Glomerular visceral epithelial cell (primary cell): ENCODE data around the gene HAO1.

Experiments
- DNase-seq: peaks from one replicate; pipeline ENCODE4 v3.0.0-alpha.2; 2016; ENCODE audit errors: extremely low spot score

HAO1 gene

DNA sequence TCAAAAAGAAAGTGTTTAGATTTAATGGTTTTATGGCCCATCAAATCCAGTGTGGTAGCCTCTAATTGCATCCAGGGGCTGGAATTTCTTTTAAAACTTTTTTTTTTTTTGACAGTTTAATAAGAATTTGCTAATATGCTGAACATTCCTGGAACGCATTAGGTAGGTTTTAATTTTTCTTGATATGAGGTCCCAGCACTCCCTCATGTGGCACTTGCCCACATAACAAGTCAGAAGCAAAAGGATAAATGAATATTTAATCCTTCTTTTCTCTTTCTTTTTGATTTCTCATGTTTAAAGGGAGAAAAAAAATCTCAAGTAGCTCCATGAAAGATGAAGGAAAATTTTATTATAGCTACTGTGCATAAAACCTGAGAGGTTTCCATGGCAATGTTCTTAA is 13.5 kb downstream of the HAO1 start:
- peak; percentile 35 for DNase-seq

GRCh38 chr20:7926323-7926722 is 13.9 kb downstream of the HAO1 start:
- no peak for DNase-seq

DNA sequence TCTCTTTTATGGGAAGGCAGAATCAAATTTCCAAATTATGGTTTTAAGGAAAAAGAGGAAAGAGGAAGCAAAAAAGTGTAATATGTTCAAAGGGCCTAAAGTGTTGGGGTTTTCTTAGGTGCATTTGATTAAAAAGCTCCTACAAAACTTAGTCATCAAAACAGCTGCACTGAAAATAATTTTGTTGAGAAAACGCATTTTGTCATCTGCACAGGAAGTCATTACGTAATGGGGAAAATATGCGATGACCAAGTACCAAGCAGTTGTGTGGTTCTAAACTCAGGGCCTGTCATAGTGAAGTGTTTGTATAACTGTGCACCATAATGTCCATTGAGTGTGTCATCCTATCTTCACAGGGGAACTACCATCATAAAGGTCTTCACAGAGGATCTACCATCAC is 15.6 kb downstream of the HAO1 start:
- DNase-seq = peak; percentile 80

DNA sequence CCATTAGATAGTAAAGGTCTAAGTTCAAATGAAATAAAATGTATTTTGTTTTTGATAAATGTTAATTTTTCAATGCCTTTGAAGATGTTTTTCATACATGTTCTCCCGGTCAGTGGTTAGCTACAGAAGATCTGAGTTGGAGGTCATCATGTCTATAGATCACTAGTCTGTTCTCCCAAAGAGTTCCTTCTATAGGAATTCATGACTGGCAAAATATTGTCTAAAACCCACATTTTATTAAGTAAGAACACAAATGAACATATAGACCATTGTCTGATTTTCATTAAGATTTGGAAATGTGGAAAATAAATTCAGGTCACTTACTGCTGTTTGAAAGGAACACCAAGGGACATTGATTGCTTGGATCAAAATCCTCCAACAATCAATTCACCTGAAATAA is 23.6 kb downstream of the HAO1 start:
- no peak for DNase-seq

GRCh38 chr20:7912551-7912950 is 27.7 kb downstream of the HAO1 start:
- DNase-seq = no peak

DNA sequence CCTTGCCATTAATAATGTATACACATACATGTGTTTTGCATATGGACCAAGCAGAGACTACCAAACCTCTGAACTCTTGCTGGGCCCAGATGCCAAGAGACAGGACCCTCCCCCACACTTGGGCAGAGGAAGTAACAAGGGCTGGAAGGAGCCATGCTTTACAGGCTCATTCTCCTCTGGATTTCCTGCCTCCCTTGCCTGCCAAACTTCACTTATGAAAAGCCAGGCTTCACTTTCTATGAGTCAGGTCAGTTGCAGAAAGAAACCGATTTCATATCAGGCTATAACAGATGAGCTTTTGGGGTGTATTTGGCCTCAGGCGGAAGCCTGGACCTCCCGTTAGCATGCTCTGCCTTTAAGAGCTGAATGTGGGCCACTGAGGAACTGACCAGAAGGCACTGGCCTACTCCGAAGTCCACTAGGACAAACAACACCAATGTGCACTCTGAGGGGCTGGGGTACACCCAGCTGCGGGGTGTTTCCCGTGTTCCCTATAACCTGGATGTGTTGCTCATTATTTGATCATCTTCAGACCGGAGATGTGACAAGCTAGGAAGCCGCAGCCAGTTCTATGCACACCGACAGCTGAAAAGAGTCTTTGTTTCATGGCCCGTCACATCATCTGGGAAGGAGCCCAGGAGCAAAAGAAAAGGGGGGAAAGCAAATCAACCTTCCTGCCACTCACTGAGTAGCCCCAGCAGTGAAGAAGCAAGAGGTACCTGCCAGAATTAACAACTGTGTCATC is 28.5 kb downstream of the HAO1 start:
- no peak for DNase-seq

- DNase-seq = no peak
These were observed 31.4 kb downstream of the HAO1 start for GRCh38 chr20:7908905-7909304.

GRCh38 chr20:7903429-7903828 is 36.8 kb downstream of the HAO1 start:
- no peak for DNase-seq

DNA sequence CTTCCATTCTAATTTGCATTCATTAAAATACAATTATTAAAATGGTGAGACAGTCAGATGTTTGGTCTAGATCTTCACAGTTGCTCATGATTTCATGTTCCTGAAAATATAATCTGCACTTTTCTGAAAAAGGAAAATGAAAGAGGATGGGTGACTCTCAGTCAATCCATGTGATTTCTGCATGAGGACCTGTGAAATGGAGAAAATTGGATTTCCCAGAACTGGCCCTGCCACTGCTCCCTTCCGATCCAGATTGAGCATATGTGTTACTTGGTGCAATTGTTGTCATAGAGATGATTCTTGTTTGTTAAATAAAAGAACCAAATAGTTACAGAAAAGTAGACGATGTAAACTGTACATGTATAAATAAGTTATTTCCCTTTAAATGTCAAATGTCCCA is 37.4 kb downstream of the HAO1 start:
- no peak for DNase-seq

DNA sequence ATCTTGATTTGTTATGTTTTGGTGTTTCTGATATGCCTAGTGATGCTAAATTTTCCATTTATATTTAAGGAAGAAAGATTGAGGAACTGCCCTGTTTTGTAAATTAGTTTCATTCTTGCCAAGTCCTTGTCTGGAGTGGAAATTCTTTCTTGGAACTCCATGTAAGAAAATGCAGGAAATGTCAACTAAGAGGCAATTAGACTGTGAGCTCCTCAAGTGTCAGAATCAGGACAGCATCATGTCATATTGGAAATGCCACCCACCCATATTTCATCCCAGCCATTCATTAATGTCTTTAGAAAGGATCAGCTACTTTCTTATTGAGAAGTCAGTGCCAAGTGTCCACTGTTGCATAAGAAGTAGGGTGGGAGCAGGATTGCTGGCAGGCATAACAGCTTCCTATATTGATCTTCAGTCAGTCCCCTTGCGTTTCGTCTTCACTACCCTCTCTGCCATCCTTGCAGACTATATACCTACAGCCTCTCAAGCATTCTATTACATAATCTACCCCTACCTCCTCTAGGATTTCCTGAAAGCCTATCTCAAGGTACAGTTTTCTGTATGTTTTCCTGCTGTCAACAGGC is 42.4 kb downstream of the HAO1 start:
- DNase-seq = no peak

GRCh38 chr20:7893014-7893730 is 47.1 kb downstream of the HAO1 start:
- no peak for DNase-seq

- no peak for DNase-seq
These were observed 48.6 kb downstream of the HAO1 start for GRCh38 chr20:7891705-7892104.

DNA sequence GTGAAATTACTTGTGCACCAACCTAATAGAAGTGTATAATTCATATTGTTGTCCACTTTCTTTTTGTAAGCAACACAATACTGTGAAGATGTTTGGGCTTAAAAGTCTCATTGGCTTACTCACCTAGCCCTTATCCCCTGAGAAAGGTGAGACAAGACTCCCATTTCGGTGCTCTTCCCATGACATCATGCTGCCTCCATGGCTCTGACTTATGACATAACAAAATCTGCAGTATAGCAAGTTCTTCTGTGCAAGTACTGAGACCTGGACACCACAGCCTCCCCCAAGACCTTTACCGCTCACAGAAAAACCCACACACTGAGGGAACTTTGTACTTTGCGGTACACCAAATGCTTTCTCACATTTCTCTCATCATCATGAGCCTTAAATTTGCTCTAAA is 50.5 kb downstream of the HAO1 start:
- no peak for DNase-seq

DNA sequence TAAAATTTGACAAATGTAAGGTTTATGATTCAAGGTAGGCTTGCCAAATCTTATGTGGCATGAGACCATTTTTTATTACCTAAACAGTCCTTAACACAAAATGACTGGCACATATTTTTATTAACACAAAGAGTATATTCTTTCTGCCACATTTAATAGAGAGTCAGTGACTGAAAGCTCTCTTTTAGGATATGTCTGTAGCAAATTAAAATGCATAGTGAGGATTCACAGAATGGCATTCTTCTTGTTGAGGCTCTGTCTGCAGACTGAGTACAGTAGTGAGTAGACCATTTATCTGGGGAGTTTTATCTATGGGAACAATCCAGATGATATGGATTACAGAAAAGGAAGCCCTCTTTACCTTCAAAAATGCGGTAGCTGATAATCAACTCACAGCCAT is 56.5 kb downstream of the HAO1 start:
- DNase-seq = no peak

DNA sequence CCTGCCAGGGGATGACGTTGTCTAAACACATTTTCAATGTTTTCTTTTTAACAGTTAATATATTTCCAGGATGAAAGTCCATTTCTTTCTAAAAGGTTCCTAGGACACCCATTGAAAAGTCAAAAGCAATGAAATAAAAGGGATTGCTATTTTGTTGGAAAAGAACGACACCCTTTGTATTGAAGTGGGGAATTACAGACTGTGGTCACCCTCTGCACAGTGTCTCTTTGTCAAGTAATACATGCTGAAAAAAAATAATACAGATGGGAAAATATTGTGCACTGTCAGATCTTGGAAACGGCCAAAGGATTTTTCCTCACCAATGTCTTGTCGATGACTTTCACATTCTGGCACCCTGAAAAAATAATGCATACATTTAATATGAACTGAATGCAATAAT is 56.9 kb downstream of the HAO1 start:
- DNase-seq = no peak

DNA sequence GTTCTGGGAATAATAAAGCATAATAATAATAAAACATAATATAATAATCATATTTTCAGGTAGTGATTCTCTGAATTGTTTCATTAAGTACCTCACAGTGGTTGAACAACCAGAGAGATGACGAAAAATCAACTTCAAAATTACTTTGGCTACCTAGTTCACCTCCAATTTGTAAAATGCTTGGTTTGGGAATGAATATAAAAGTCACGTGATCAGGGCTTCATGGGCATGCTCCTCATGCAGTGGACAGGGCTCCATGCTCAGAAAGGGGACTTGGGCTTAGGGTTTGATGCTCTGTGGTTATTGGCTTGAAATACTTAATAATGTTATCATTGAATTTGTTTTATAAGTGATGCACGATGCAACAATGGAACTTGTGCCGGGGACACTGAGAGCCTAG is 58.2 kb downstream of the HAO1 start:
- no peak for DNase-seq

- DNase-seq = no peak
These were observed 58.7 kb downstream of the HAO1 start for GRCh38 chr20:7881551-7881950.

DNA sequence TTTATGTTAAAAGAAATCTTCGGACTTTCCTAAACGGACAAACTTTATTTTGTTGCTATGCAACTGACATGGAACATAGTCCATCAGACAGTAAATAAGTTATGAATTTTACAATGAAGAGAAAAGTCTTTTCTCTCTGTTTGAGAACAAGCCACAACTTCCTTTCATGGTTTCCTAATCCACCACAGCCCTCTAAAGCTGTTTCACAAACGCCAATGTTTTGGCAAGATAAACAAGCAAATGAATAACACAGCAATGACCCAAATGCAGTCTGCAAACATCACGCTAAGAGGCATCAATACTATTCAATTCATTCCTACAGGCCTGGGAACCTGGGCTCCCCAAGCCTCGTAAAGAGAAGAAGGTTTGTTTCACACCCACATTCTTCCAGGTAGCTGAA is 60.4 kb downstream of the HAO1 start:
- DNase-seq = no peak

DNA sequence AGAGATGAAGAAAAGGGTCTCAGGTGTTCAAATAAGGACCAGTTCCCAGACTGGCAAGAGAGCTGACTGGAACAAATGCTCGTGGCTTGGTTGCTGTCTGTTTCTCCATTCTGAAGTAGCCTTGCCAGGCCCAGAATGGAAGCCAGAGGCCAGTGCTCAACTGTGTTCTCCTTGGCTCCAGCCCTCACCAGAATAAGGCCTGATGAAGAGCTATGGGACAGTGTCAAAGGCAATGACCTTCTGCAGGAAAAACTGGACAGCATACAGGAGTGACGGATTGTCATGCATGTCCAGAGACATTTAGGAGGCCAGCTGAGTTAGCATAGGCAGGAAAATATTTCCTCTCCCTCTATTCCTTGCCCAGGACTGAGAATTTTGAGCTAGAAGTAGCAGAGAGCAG is 72.2 kb downstream of the HAO1 start:
- DNase-seq = no peak

GRCh38 chr20:7866285-7866684 is 74.0 kb downstream of the HAO1 start:
- no peak for DNase-seq

DNA sequence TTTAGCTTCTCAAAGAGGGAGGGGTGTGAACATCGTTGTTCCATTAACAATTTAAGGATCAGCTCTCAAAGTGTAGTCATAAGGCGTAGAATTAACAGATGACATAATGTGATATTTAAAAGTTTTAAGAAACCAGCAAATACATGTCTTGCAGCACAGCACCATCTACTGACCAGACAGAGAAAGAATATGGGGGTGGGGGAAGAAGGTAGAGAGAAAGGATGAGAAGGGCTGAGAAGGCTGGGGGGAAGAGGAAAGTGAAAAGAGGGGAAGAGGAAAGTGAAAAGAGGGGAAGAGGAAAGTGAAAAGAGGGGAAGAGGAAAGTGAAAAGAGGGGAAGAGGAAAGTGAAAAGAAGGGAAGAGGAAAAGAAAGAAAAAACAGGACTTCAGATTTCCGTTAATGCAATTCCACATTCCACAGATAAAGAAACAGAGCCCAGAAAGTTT is 80.9 kb downstream of the HAO1 start:
- peak; percentile 60 for DNase-seq

- DNase-seq = no peak
These were observed 81.5 kb downstream of the HAO1 start for GRCh38 chr20:7858734-7859250.

GRCh38 chr20:7856756-7857155 is 83.5 kb downstream of the HAO1 start:
- peak; percentile 31 for DNase-seq
